K562 (cell line): ENCODE data around the gene PTK7. TPM values are rescaled to one million over a fixed set of nuclear protein-coding genes. Genes with fewer than 3 reads are reported as not detected.

ENCODE experiments used
- CREB1 ChIP-seq, 2 experiments: sonication (generic) in 1 of 2; formaldehyde crosslinking in 1 of 2; IDR thresholded peaks; 2 replicates each; pipeline versions ENCODE4 v1.6.1 to v1.8.0; 2012 to 2022; ENCODE audit warnings: inconsistent platforms in 1 of 2, mild to moderate bottlenecking in 1 of 2, missing genetic modification reagents in 1 of 2, moderate library complexity in 1 of 2
- HDAC6 ChIP-seq: IDR thresholded peaks from 2 replicates; pipeline ENCODE4 v1.6.1; 2012; ENCODE audit warnings: low read depth, mild to moderate bottlenecking, control low read depth, inconsistent platforms, low read length, moderate library complexity
- JUN ChIP-seq, 2 experiments: sonication (generic) in 1 of 2; formaldehyde crosslinking in 1 of 2; IDR thresholded peaks; 2 replicates each; pipeline versions ENCODE4 v1.6.1 to v1.8.0; 2012 to 2022; ENCODE audit warnings: borderline replicate concordance in 2 of 2, mild to moderate bottlenecking in 2 of 2, improper control_type of control experiment in 1 of 2, low read depth in 1 of 2, low read length in 1 of 2, missing genetic modification reagents in 1 of 2
- KLF16 ChIP-seq: IDR thresholded peaks from 2 replicates; pipeline ENCODE4 v1.6.1; 2016; ENCODE audit warnings: antibody characterized with exemption
- MXI1 ChIP-seq: IDR thresholded peaks from 2 replicates; pipeline ENCODE4 v1.6.1; 2011; ENCODE audit warnings: low read depth, mild to moderate bottlenecking, improper control_type of control experiment, low read length
- NR2C2 ChIP-seq, 2 experiments: fragments of 200-800 bp in 1 of 2; sonication (Bioruptor generic) in 1 of 2; sonication (generic) in 1 of 2; formaldehyde crosslinking in 1 of 2; IDR thresholded peaks; 2 replicates each; pipeline versions ENCODE4 v1.6.1 to v1.8.0; 2016 to 2022; ENCODE audit warnings: mild to moderate bottlenecking in 1 of 2, missing compliant biosample characterization in 1 of 2, missing genetic modification characterization in 1 of 2, missing genetic modification reagents in 1 of 2
- POU5F1 ChIP-seq: fragments of 150-350 bp; IDR thresholded peaks from 2 replicates; pipeline ENCODE4 v1.6.1; 2014; ENCODE audit warnings: borderline replicate concordance, low read length, low read depth, mild to moderate bottlenecking; ENCODE audit not compliant: partially characterized antibody
- PPARD ChIP-seq: fragments of 250-450 bp; sonication (Bioruptor Pico); IDR thresholded peaks from 2 replicates; pipeline ENCODE4 v1.8.0; 2022; ENCODE audit warnings: inconsistent platforms, mild to moderate bottlenecking, moderate library complexity
- RFX5 ChIP-seq: IDR thresholded peaks from 2 replicates; pipeline ENCODE4 v1.6.1; 2011; ENCODE audit warnings: low read depth, mild to moderate bottlenecking, improper control_type of control experiment, low read length
- ZNF224 ChIP-seq: sonication (generic); formaldehyde crosslinking; IDR thresholded peaks from 2 replicates; pipeline ENCODE4 v1.8.0; 2022; ENCODE audit warnings: mild to moderate bottlenecking, missing genetic modification reagents
- ZNF436 ChIP-seq: fragments of 250-450, 450-650 bp; sonication (Bioruptor Pico); formaldehyde crosslinking; IDR thresholded peaks from 2 replicates; pipeline ENCODE4 v1.7.0; 2020; ENCODE audit warnings: mild to moderate bottlenecking
- polyA plus RNA-seq, 8 experiments: library from polyadenylated mRNA; depleted of rRNA in 4 of 8; stranded (reverse) in 5 of 8; unstranded in 3 of 8; fragments of >200 nt; fragmentation: Nextera tagmentation in 2 of 8; fragmentation: Illumina TruSeq in 1 of 8; extraction: Ambion mirVana in 2 of 8; extraction: Trizol in 1 of 8; gene quantifications; 2 replicates each; pipeline versions ENCODE4 v1.2.1 to v1.2.3, GENCODE V29; 2011 to 2014; ENCODE audit warnings: inconsistent platforms in 1 of 8, missing spikeins in 1 of 8
- total RNA-seq, 7 experiments: library from RNA; depleted of rRNA in 6 of 7; stranded (reverse); fragments of >200 nt in 6 of 7; fragmentation: Illumina TruSeq in 2 of 7; extraction: Trizol in 2 of 7; gene quantifications; 2 replicates each; pipeline versions ENCODE4 v1.2.1 to v1.2.3, GENCODE V29; 2011 to 2021; ENCODE audit warnings: low replicate concordance in 1 of 7
- TF ChIP-seq, protein P1 (sequence below), 2 experiments: fragments of 450-650 bp; IDR thresholded peaks; 2 replicates each; pipeline ENCODE4 v1.6.1; 2016
- TF ChIP-seq, protein P2 (sequence below), 2 experiments: fragments of 150-350 bp in 1 of 2; IDR thresholded peaks; 2 replicates each; pipeline ENCODE4 v1.6.1; 2012 to 2016; ENCODE audit warnings: low read depth in 2 of 2, low read length in 2 of 2, mild to moderate bottlenecking in 1 of 2, moderate library complexity in 1 of 2
- TF ChIP-seq, protein P3 (sequence below): sonication (generic); formaldehyde crosslinking; IDR thresholded peaks from 2 replicates; pipeline ENCODE4 v1.8.1; 2023; ENCODE audit warnings: mild to moderate bottlenecking, missing genetic modification reagents
- TF ChIP-seq, protein P4 (sequence below), 2 experiments: fragments of 250-450 bp in 1 of 2; fragments of 450-650 bp in 1 of 2; sonication (Bioruptor Pico) in 1 of 2; IDR thresholded peaks; 2 replicates each; pipeline versions ENCODE4 v1.6.1 to v1.8.0; 2016 to 2021; ENCODE audit warnings: mild to moderate bottlenecking in 2 of 2, moderate library complexity in 2 of 2, missing compliant biosample characterization in 1 of 2, missing genetic modification characterization in 1 of 2

Gene PTK7
- total and polyA plus RNA-seq, 9 of the 15 experiments (the other 6 are each of a cell fraction or from before 2014, with no cell fraction given), result 0.20 to 6.8 (median 4.2) TPM

DNA sequence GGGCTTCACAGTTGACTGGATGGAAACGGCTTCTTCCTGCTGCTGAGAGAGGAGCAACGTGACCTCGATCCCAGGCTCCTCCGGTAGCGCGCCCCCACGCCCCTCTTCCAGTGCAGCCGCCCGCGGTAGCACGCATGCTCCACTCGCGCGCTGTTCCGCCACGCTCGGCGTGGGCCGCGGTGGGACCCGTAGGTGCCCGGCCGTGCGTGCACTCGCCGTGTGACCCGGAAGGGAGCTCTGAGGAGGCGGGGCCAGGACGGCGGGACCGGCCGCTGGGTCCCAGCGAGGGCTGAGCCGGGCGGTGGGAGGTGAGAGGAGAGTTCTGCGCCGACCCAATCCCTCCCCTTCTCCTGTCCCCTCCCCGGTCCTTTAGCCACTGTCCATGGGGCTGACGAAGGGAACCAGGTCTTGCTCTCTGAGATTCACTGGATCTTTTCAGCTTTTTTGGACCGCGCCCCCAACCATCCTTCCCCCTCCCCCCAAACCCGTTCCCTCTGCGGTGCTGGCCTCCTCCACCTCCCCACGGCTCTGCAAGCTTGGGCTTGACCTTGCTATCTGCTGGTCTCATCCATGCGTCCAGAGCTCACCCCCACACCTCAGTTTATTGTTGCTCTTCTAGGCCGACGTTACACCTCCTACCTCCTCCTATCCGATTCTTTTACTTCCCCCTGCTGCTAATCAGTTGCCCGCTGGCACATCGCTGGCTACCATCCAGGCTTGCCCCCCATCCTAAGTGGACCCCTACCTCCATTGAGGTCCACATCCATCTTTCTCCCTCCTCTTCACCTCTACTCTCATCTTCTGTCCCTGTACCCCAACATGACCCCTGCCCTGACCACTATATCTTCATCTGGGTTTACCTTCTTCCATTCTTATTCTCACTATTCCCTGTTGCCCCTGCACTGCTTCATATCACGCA is 106.1 kb downstream of the PTK7 start, which contains the start of gene CUL9 (continued):
- TF ChIP-seq RFX5 (no peak), PPARD (no peak), JUN (IDR thresholded peaks at IDR 0.05; ENCODE audit: borderline replicate concordance, low read depth, low read length) (peak; percentile 59; the same call in 1 of the 2 replicates), JUN (CRISPR knock-in tag; IDR thresholded peaks at IDR 0.05; ENCODE audit: borderline replicate concordance) (peak; percentile 92), ZNF436 (no peak), KLF16 (peak; percentile 64), MXI1 (peak; percentile 46; the same call in 1 of the 2 replicates), NR2C2 (CRISPR knock-in tag; IDR thresholded peaks at IDR 0.05) (peak; percentile 95), NR2C2 (tag; IDR thresholded peaks at IDR 0.05) (peak; percentile 99), CREB1 (IDR thresholded peaks at IDR 0.05) (peak; percentile 65; the same call in 1 of the 2 replicates), CREB1 (CRISPR knock-in tag; IDR thresholded peaks at IDR 0.05) (peak; percentile 82; the same call in 1 of the 2 replicates), HDAC6 (no peak), ZNF224 (CRISPR knock-in tag) (peak; percentile 92), POU5F1 (peak; percentile 81)
- TF ChIP-seq, protein P1, sequence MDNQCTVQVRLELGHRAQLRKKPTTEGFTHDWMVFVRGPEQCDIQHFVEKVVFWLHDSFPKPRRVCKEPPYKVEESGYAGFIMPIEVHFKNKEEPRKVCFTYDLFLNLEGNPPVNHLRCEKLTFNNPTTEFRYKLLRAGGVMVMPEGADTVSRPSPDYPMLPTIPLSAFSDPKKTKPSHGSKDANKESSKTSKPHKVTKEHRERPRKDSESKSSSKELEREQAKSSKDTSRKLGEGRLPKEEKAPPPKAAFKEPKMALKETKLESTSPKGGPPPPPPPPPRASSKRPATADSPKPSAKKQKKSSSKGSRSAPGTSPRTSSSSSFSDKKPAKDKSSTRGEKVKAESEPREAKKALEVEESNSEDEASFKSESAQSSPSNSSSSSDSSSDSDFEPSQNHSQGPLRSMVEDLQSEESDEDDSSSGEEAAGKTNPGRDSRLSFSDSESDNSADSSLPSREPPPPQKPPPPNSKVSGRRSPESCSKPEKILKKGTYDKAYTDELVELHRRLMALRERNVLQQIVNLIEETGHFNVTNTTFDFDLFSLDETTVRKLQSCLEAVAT (IDR thresholded peaks at IDR 0.05), result peak; percentile 17 to 52; a peak in 2 of 4 replicates
- TF ChIP-seq, protein P2, sequence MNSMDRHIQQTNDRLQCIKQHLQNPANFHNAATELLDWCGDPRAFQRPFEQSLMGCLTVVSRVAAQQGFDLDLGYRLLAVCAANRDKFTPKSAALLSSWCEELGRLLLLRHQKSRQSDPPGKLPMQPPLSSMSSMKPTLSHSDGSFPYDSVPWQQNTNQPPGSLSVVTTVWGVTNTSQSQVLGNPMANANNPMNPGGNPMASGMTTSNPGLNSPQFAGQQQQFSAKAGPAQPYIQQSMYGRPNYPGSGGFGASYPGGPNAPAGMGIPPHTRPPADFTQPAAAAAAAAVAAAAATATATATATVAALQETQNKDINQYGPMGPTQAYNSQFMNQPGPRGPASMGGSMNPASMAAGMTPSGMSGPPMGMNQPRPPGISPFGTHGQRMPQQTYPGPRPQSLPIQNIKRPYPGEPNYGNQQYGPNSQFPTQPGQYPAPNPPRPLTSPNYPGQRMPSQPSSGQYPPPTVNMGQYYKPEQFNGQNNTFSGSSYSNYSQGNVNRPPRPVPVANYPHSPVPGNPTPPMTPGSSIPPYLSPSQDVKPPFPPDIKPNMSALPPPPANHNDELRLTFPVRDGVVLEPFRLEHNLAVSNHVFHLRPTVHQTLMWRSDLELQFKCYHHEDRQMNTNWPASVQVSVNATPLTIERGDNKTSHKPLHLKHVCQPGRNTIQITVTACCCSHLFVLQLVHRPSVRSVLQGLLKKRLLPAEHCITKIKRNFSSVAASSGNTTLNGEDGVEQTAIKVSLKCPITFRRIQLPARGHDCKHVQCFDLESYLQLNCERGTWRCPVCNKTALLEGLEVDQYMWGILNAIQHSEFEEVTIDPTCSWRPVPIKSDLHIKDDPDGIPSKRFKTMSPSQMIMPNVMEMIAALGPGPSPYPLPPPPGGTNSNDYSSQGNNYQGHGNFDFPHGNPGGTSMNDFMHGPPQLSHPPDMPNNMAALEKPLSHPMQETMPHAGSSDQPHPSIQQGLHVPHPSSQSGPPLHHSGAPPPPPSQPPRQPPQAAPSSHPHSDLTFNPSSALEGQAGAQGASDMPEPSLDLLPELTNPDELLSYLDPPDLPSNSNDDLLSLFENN (IDR thresholded peaks at IDR 0.05; ENCODE audit: low read depth in 2 of 2, low read length in 2 of 2), result no peak; a peak in 1 of 4 replicates
- TF ChIP-seq, protein P3, sequence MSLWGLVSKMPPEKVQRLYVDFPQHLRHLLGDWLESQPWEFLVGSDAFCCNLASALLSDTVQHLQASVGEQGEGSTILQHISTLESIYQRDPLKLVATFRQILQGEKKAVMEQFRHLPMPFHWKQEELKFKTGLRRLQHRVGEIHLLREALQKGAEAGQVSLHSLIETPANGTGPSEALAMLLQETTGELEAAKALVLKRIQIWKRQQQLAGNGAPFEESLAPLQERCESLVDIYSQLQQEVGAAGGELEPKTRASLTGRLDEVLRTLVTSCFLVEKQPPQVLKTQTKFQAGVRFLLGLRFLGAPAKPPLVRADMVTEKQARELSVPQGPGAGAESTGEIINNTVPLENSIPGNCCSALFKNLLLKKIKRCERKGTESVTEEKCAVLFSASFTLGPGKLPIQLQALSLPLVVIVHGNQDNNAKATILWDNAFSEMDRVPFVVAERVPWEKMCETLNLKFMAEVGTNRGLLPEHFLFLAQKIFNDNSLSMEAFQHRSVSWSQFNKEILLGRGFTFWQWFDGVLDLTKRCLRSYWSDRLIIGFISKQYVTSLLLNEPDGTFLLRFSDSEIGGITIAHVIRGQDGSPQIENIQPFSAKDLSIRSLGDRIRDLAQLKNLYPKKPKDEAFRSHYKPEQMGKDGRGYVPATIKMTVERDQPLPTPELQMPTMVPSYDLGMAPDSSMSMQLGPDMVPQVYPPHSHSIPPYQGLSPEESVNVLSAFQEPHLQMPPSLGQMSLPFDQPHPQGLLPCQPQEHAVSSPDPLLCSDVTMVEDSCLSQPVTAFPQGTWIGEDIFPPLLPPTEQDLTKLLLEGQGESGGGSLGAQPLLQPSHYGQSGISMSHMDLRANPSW (CRISPR knock-in tag), result peak; percentile 85
- TF ChIP-seq, protein P4, sequence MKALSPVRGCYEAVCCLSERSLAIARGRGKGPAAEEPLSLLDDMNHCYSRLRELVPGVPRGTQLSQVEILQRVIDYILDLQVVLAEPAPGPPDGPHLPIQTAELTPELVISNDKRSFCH (CRISPR knock-in tag; IDR thresholded peaks at IDR 0.05), result no peak
- TF ChIP-seq, protein P4 (tag; IDR thresholded peaks at IDR 0.05), result peak; percentile 81
